Astrocyte of the spinal cord (primary cell): ENCODE measurements around the gene RAB8B.

Experiments used
- DNase-seq: peaks from one replicate; pipeline ENCODE4 v3.0.0; 2011; ENCODE audit warnings: low read depth, low spot score
- H3K4me3 ChIP-seq: 2 replicates; pipeline ENCODE4 v1.5.1; 2011; ENCODE audit warnings: low read depth, mild to moderate bottlenecking, low read length, moderate library complexity
- in situ Hi-C: cut with HindIII; loops from 2 replicates; pipeline ENCODE4 v1.10.0; 2017; ENCODE audit warnings: low sequenced_read_pairs
- TF ChIP-seq, protein P1 (sequence below): IDR thresholded peaks from 2 replicates; pipeline ENCODE4 v1.5.1; 2012; ENCODE audit warnings: low read depth, mild to moderate bottlenecking, low read length, inconsistent platforms

Gene RAB8B

GRCh38 chr15:63306492-63307073 lies 117.2 kb downstream of the RAB8B start:
- DNase-seq = no peak
- in situ Hi-C loops = no loop called here
- H3K4me3 ChIP-seq = no peak overlapping the region
- TF ChIP-seq, protein P1, sequence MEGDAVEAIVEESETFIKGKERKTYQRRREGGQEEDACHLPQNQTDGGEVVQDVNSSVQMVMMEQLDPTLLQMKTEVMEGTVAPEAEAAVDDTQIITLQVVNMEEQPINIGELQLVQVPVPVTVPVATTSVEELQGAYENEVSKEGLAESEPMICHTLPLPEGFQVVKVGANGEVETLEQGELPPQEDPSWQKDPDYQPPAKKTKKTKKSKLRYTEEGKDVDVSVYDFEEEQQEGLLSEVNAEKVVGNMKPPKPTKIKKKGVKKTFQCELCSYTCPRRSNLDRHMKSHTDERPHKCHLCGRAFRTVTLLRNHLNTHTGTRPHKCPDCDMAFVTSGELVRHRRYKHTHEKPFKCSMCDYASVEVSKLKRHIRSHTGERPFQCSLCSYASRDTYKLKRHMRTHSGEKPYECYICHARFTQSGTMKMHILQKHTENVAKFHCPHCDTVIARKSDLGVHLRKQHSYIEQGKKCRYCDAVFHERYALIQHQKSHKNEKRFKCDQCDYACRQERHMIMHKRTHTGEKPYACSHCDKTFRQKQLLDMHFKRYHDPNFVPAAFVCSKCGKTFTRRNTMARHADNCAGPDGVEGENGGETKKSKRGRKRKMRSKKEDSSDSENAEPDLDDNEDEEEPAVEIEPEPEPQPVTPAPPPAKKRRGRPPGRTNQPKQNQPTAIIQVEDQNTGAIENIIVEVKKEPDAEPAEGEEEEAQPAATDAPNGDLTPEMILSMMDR = no peak

DNA sequence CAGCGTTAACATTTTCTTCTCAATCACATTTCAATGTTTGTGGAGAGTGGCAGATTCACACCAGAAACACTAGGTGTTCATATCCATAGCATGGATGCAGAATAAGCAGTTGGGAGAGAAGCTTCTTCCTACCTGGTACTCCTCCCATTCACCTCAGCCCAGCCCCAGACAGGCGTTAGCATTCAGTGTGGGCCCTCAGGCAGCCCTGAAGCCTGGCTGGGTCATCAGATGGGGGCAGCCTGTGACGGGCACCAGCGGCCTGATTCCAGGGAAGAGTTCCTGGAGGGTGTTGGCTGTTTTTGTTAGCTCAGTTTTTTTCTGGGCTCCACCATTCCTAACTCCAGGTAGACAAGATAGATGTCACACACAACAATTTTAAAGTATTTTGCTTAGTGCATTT lies 119.1 kb downstream of the RAB8B start:
- TF ChIP-seq, protein P1 = no peak
- no peak for DNase-seq
- in situ Hi-C loops = no loop called here
- H3K4me3 ChIP-seq = no peak overlapping the region

GRCh38 chr15:63308947-63309346 lies 119.5 kb downstream of the RAB8B start:
- in situ Hi-C loops = no loop called here
- TF ChIP-seq, protein P1 = no peak
- no peak for DNase-seq
- no peak overlapping the region for H3K4me3 ChIP-seq

- in situ Hi-C loops = no loop called here
- no peak for DNase-seq
- H3K4me3 ChIP-seq = no peak overlapping the region
- TF ChIP-seq, protein P1 = no peak
These were observed 121.2 kb downstream of the RAB8B start for GRCh38 chr15:63310646-63311045.

- DNase-seq = no peak
- no peak overlapping the region for H3K4me3 ChIP-seq
- TF ChIP-seq, protein P1 = no peak
- in situ Hi-C loops = no loop called here
These were observed 122.9 kb downstream of the RAB8B start for GRCh38 chr15:63312286-63312685.

DNA sequence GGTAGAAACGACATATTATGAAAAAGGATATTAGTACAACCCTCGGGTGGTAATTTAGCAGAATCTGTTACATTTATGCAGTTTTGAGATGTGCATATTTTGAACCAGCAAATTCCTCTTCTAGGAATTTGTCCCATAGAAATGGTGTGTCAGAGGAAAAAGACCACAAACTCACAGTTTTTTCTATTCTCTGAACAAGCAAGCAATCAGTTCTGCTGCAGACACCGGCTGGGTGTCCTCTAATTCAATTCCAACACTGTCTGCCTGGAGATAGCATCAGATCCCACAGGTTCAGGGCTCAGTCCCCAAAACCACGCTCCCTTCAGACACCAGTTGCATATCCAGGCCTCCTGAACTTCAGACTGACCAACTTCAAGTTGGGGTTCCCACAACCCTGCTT lies 124.4 kb downstream of the RAB8B start:
- TF ChIP-seq, protein P1 = no peak
- in situ Hi-C loops = no loop called here
- H3K4me3 ChIP-seq = no peak overlapping the region
- DNase-seq = no peak

DNA sequence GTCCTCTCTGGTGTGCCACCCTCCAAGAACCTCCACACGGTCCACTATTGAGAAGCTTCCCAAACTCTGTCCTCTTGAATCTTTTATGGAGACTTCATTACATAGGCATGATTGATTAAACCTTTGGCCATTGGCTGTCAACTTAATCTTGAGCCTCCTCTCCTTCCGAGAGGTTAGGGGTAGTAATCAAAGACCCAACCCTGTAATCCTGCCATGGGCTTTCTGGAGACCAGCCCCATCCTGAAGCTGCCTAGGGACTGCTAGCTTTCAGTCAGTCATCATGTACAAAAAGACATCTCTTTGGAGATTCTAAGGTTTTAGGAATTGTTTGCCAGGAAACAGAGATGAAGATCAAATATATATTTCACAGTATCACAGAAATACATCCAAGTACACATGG lies 125.0 kb downstream of the RAB8B start:
- in situ Hi-C loops = no loop called here
- TF ChIP-seq, protein P1 = no peak
- no peak for DNase-seq
- no peak overlapping the region for H3K4me3 ChIP-seq
